GM12878 (cell line): ENCODE results near the gene DCUN1D5.

Experiments used
- ASH2L ChIP-seq: fragments of 300-600, 200-600 bp; sonication (generic); IDR thresholded peaks from 2 replicates; pipeline ENCODE4 v1.6.1; 2017; ENCODE audit warnings: low read depth, mild to moderate bottlenecking, borderline replicate concordance
- CHD2 ChIP-seq: IDR thresholded peaks from 2 replicates; pipeline ENCODE4 v1.6.1; 2011; ENCODE audit warnings: low read depth, low read length, improper control_type of control experiment, borderline replicate concordance
- EP300 ChIP-seq, 2 experiments: fragments of 150-350 bp in 1 of 2; IDR thresholded peaks; 2 replicates each; pipeline ENCODE4 v1.6.1; 2011 to 2012; ENCODE audit warnings: low read depth in 2 of 2, low read length in 2 of 2, borderline replicate concordance in 1 of 2, improper control_type of control experiment in 1 of 2, inconsistent platforms in 1 of 2; ENCODE audit not compliant: control insufficient read depth in 1 of 2
- GABPA ChIP-seq: IDR thresholded peaks from 2 replicates; pipeline ENCODE4 v1.6.1; 2014; ENCODE audit warnings: antibody characterized with exemption, low read depth, mild to moderate bottlenecking, inconsistent platforms
- NFIC ChIP-seq: IDR thresholded peaks from 2 replicates; pipeline ENCODE4 v1.6.1; 2012; ENCODE audit warnings: low read depth, mild to moderate bottlenecking, inconsistent platforms, low read length, moderate library complexity
- POLR2A ChIP-seq: IDR thresholded peaks from 2 replicates; pipeline ENCODE4 v1.6.1; 2011; ENCODE audit warnings: low read depth, mild to moderate bottlenecking, low read length
- POLR2AphosphoS5 ChIP-seq: IDR thresholded peaks from 2 replicates; pipeline ENCODE4 v1.6.1; 2011; ENCODE audit warnings: mild to moderate bottlenecking, low read length, inconsistent platforms
- SIX5 ChIP-seq: IDR thresholded peaks from 2 replicates; pipeline ENCODE4 v1.6.1; 2011; ENCODE audit warnings: mild to moderate bottlenecking, low read depth, low read length, moderate library complexity; ENCODE audit not compliant: severe bottlenecking
- TF ChIP-seq, protein P1 (sequence below), 3 experiments: IDR thresholded peaks in 2 of 3; conservative IDR thresholded peaks in 1 of 3; 2 replicates each; pipeline ENCODE4 v1.5.1; 2011; ENCODE audit warnings: low read depth in 3 of 3, low read length in 3 of 3, mild to moderate bottlenecking in 3 of 3, control low read depth in 2 of 3, moderate library complexity in 2 of 3, inconsistent platforms in 1 of 3, mixed read lengths in 1 of 3; ENCODE audit not compliant: control insufficient read depth in 2 of 3, insufficient read depth in 1 of 3; ENCODE audit errors: extremely low read depth in 1 of 3
- TF ChIP-seq, protein P2 (sequence below): IDR thresholded peaks from 2 replicates; pipeline ENCODE4 v1.6.1; 2012; ENCODE audit warnings: low read length, inconsistent platforms

DNA sequence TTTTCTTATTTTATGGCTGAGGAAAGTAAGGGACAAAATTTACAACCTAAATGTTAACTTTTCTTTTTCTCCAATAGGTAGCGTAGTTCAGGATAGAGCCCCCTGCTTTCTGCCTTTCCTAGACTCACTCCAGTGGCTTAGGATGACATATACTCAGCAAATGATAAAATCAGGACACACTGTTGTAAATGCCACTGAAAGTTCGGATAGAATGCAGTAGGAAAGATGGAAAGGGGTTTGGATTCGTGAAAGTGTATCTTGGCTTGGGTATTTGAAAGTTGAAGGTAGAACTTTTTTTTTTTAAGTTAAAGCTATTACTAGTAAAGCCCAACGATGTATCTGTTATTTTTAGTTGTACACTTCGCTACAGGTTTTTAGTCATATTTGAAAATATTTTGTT, 19.4 kb upstream of the DCUN1D5 start:
- TF ChIP-seq POLR2AphosphoS5: no peak
- no peak for TF ChIP-seq POLR2A
- TF ChIP-seq, protein P1, sequence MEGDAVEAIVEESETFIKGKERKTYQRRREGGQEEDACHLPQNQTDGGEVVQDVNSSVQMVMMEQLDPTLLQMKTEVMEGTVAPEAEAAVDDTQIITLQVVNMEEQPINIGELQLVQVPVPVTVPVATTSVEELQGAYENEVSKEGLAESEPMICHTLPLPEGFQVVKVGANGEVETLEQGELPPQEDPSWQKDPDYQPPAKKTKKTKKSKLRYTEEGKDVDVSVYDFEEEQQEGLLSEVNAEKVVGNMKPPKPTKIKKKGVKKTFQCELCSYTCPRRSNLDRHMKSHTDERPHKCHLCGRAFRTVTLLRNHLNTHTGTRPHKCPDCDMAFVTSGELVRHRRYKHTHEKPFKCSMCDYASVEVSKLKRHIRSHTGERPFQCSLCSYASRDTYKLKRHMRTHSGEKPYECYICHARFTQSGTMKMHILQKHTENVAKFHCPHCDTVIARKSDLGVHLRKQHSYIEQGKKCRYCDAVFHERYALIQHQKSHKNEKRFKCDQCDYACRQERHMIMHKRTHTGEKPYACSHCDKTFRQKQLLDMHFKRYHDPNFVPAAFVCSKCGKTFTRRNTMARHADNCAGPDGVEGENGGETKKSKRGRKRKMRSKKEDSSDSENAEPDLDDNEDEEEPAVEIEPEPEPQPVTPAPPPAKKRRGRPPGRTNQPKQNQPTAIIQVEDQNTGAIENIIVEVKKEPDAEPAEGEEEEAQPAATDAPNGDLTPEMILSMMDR (IDR thresholded peaks at IDR 0.05 in 2 of 3, conservative IDR thresholded peaks at IDR 0.05 in 1 of 3; ENCODE audit: control insufficient read depth in 2 of 3, extremely low read depth in 1 of 3, insufficient read depth in 1 of 3, low read depth in 3 of 3, low read length in 3 of 3): no peak
- no peak for TF ChIP-seq NFIC
- TF ChIP-seq ASH2L: no peak
- TF ChIP-seq GABPA: no peak
- TF ChIP-seq SIX5: no peak
- TF ChIP-seq, protein P2, sequence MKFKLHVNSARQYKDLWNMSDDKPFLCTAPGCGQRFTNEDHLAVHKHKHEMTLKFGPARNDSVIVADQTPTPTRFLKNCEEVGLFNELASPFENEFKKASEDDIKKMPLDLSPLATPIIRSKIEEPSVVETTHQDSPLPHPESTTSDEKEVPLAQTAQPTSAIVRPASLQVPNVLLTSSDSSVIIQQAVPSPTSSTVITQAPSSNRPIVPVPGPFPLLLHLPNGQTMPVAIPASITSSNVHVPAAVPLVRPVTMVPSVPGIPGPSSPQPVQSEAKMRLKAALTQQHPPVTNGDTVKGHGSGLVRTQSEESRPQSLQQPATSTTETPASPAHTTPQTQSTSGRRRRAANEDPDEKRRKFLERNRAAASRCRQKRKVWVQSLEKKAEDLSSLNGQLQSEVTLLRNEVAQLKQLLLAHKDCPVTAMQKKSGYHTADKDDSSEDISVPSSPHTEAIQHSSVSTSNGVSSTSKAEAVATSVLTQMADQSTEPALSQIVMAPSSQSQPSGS: no peak
- TF ChIP-seq EP300 (IDR thresholded peaks at IDR 0.05; ENCODE audit: borderline replicate concordance in 1 of 2, control insufficient read depth in 1 of 2, low read depth in 2 of 2, low read length in 2 of 2): no peak
- no peak for TF ChIP-seq CHD2
